HG02840 (cell line): Measurements from ENCODE around the gene PRND.
"Not testable (repeated sequence)": the region's sequence is repeated elsewhere in the genome, so short reads cannot be mapped to it uniquely, and the experiment has no call there.

ENCODE experiments used
- ATAC-seq: cut with Tn5 transposase; IDR thresholded peaks from one replicate; pipeline ENCODE4 v1.9.1; 2021; ENCODE audit warnings: mild to moderate bottlenecking, moderate library complexity, moderate number of reproducible peaks; ENCODE audit not compliant: unreplicated experiment, low FRiP score

Gene PRND

DNA sequence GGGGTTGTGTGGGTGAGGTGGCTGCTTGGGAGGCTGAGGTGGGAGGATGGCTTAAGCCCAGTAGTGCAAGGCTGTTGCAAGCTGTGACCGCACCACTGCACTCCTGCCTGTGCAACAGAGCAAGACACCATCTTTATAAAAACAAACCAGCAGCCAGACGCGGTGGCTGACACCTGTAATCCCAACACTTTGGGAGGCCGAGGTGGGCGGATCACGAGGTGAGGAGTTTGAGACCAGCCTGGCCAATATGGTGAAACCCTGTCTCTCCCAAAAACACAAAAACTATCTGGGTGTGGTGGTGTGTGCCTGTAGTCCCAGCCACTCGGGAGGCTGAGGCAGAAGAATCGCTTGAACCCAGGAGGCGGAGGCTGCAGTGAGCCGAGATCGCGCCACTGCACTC lies 14.8 kb upstream of the PRND start:
- ATAC-seq = not testable (repeated sequence)

DNA sequence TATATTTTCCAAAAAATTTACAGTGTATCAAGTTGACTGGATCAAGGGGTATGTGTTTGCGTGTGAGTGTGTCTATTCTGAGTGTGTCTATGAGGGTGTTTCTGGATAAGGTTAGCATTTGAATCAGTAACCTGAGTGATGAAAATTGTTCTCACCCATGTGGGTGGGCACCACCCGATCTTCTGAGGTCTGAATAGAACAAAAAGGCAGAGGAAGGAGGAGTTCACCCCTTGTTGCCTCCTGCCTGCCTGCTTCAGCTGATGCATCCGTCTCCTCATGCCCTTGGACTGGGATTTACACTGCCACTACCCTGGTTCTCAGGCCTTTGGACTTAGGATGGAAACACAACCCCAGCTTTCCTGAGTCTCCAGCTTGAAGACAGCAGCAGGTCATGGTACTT lies 13.7 kb upstream of the PRND start:
- no peak for ATAC-seq

DNA sequence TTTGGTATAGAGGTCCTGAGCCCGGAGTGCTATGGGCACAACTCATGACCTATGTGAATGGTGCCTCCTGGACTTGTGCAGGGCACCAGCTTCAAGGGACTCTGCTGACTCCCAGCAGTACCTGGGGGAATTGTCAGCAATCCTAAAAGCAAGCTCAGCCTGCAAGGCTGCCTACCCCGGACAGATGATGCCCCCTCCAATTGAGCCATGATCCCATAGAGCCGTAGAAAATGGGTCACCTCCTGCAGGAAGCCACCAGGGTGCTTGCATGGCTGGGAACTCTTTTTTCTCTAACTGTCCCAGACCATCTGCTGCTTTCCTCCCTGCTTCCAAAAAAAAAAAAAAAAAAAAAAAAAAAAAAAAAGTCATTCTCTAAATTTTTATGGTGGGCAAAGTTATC lies 12.9 kb upstream of the PRND start:
- ATAC-seq = no peak

DNA sequence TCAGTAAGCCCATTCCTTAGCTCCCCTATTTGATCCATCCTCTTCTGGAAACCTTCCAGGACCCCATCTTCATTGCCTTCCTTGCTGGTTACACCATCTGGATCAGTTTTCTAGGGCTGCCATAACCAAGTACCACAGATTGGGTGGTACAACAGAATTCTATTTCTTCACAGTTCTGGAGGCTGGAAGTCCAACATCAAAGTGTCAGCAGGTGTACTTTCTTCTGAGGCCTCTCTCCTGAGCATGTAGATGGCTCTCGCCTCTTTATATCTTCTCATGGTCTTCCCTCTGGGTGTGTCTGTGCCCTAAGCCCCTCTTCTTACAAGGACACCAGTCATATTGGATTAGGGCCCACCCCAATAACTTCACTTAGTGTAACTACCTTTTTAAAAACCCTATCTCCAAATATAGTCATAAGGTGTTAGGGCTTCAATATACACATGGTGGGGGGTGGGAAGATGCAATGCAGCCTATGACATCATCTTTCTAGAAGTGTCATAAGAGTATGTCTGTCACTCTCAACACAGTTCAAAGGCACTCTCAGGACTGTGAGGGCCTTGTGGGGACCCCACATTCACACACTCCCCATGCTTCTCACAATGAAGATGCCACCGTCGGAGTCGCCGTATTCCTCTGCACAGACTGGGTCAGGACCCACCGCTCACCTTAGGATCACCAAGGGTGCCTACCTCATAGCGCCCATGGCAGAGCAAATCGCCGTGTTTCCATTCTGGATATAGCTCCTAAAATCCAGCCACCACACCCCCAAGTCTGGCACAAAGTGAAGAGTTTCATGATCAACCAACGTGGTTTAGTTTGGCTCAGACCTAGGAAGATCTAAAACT lies 12.2 kb upstream of the PRND start:
- ATAC-seq = no peak

DNA sequence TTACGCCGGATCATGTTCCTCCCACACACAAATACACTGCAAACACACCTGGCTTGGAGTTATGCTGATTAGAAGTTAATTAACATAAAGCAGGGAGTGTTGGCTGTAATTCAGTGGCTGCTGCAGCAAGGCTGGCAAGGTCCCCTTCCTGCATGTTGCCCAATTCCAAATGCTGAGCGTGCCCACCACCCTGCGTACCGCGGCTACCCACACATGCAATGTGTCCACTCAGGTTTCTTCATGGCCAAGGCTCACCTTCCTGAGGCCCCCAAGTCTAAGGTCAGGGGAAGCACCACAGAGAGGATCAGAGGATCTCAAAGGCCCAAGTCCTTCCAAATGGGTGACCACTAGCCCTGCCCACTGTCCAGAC lies 11.6 kb upstream of the PRND start:
- no peak for ATAC-seq

DNA sequence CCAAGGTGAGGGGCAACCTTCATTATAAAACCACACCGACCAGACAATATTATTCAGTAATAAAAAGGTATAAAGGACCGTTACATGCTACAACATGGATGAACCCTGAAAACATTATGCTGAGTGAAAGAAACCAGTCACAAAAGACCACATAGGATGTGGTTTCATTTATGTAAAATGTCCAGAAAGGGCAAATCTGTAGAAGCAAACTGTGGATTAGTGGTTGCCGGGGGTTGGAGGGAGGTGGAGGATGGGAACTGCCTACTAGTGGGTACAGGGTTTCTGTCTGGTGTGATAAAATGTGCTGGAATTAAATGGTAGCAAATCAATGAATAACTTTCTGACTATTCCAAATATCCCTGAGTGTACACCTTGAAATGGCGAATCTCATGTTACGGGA lies 10.2 kb upstream of the PRND start:
- no peak for ATAC-seq

DNA sequence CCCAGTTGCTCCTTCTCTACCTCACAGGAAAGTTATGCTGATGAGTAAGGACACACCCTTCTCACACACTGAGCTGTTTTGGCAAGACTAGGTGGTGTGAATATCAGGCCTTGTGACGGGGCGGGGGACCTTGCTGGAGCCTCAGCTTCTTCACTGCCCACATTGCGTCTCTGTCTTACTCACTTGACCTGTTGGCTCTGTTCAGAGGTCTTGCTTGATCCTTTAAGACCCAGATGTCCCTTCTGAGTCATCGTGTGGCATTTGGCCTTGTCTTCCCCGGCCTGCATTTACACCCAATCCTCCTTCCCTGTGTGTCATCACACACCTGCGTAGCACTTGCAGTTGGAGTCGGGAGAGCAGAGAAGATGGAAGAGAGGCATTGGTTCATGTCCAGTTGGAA lies 8.3 kb upstream of the PRND start:
- ATAC-seq = no peak

DNA sequence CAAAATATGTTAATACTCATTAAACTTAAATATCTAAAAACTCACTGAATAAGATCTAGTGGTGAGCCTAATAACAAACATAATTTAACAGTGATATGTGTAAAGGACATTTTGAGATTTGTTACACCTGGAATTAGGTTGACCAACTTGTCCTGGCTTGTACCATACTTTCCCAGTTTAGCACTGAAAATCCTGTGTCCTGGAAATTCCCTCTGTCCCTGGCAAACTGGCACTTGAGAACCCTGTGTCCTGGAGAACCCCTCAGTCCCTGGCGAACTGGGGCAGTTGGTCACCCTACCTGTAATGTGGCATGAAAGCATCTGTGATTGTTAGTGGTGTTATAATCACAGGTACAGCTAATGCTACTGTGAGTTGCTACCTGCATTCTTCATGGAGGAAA lies 6.9 kb upstream of the PRND start:
- no peak for ATAC-seq

DNA sequence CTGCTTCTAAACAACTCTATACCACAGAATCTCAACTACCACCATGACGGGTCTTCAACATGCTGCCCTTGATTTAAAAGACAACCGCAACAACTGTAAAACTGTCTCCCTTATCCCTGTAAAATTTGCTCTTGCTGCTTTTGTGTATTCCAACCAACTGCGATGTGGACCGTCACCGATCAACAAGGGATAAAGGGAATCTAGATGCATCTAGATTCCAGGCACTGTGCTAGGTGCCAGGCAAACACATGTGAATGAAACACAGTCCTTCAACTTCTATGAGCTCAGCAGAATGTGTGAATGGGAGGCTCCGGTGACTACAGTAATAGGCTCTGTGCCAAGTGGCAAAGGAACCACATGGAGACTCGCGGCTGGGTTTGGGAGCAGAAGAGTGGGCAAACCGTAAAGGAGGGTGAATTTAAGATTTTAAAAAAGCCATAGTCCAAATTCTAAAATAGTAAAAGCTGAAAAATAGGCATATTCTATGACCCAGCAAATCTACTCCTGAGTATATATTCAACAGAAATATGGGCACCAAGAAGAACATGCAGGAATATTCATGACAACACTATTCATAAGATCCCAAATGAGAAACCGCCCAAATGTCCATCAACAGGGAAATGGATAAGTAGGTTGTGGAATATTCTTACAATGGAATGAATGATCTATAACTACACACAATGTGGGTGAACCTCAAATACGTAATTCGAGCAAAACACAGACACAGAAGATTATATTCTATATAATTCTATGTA lies 3.7 kb upstream of the PRND start:
- no peak for ATAC-seq

DNA sequence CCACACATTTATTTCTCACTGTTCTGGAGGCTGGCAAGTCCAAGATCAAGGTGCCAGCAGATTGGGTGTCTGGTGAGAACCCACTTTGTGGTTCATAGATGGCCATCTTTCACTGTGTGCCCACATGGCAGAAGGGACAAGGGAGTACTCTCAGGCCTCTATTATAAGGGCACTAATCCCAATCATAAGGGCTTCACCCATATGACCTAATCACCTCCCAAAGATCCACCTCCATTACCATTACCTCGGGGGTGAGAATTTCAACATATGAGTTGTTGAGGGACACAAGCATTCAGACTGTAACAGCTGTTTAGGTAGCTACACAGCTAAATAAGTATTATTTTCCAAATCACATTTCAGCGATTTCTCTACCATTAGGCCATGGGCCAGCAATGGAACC lies 2.5 kb upstream of the PRND start:
- no peak for ATAC-seq

DNA sequence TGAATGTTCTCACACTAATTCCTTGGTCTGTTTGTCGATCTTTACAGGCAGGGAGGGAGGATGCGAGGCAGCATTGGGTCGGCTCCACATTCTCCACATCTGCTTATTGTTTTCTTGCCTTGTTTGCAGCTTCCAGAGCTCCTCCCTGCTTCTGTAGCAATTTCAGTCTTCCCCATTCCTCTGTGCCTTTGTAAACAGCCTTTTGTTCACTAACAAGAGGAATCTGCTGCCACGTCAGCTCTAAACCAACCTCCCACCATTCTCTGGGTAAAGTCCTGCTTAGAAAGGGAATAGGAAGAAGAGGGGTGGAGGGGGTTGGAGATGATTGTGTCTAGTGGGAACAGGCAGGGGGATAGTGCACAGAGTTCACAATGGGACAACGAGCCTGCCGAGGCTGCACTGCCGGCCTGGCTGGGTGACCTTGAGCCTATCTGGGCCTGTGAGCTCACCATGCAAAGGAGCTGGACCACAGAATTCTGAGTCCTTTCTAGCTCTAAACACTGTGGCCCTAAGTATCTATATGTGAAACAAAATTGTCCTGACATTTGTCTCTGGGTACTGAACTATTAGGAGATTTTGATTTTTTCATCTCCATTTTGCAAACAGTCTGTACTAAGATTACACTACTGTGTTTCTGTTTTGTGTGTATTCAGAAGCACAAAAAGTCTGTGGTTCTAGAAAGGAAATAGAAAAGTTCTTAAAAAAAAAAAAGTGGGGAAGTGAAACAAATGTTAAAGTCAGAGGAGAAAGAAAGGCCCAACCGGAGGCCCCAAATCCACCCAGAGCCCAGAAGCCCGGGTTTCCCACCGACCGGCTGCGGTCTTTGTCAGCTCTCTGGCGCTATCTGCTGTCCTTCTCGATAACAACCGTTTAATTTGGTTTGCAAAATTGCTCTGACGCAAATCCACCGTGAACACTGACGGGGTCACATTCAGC lies 1.4 kb upstream of the PRND start:
- ATAC-seq = peak; percentile 88

DNA sequence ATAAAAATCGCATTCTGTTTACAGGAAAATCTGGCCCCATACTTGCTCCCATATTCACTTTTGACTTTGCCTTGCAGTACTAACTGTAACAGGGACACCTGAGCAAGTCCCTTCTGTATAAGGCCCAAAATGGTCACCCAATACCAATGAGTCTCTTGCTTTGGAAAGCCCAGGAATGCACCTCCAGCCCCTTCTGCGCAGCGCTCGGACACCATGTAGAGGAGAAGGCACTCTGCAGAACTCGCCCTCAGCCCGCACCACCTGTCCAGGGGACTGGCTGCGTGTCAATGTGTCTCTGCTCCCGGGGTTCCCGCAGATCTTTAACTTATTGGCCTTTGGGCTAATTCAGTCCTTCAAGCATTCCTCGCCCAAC lies 746 bp upstream of the PRND start:
- no peak for ATAC-seq

DNA sequence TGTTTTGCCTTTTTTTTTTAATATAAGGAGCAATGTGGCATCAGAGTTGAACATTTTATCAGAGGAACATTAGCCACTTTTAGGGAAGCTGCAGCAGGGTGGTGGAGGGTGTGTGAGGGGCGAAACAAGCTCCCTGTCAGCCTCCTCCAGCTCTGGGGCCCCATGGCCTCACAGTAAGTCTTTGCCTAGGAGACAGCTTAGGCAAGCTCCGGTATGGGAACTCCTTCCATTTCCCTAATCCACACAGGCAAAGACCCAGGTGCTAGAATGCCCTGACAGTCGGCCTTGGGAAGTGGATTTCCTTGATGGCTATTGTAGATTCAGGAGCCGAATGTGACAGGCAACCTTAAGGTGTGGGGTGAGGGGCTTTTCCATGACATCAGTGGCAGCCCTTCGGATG lies 862 bp downstream of the PRND start:
- ATAC-seq = no peak

DNA sequence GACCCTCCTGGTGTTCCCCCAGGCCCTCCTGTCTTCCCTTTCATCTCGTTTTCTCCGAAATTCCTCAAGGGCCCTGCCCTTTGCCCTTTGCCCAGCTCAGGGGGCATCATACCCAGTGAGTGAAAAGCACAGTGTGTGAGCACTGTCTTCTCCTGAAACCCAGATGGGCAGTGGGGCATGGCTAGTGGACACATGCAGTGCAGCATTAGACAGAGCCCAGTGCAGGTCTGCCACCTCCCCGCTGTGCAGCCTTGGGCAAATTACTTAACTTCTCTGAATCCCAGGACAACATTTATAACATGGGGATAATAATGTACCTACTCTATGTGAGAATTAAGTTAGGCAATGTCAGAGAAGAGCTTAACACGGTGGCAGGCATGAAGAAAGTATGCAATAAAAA lies 1.3 kb downstream of the PRND start:
- no peak for ATAC-seq

DNA sequence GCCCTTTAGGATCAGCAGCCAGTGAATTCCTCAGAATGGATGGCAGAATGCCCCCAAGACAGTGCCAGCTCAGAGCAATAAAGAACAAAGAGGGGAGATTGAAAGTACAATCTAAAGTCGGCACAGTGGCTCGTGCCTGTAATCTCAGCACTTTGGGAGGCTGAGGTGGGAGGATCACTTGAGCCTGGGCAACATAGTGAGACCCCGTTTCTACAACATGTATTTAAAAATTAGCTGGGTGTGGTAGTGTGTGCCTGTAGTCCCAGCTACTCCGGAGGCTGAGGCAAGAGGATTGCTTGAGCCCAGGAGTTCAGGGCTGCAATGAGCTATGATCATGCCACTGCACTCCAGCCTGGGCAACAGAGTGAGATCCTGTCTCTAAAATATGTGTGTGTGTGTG lies 1.8 kb downstream of the PRND start:
- ATAC-seq = not testable (repeated sequence)

DNA sequence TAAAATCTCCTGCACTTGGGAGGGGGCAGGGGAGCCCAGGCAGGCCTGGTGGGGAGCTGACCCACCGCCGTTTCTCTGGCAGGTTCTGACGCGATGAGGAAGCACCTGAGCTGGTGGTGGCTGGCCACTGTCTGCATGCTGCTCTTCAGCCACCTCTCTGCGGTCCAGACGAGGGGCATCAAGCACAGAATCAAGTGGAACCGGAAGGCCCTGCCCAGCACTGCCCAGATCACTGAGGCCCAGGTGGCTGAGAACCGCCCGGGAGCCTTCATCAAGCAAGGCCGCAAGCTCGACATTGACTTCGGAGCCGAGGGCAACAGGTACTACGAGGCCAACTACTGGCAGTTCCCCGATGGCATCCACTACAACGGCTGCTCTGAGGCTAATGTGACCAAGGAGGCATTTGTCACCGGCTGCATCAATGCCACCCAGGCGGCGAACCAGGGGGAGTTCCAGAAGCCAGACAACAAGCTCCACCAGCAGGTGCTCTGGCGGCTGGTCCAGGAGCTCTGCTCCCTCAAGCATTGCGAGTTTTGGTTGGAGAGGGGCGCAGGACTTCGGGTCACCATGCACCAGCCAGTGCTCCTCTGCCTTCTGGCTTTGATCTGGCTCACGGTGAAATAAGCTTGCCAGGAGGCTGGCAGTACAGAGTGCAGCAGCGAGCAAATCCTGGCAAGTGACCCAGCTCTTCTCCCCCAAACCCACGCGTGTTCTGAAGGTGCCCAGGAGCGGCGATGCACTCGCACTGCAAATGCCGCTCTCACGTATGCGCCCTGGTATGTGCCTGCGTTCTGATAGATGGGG lies 3.0 kb downstream of the PRND start:
- ATAC-seq = no peak

DNA sequence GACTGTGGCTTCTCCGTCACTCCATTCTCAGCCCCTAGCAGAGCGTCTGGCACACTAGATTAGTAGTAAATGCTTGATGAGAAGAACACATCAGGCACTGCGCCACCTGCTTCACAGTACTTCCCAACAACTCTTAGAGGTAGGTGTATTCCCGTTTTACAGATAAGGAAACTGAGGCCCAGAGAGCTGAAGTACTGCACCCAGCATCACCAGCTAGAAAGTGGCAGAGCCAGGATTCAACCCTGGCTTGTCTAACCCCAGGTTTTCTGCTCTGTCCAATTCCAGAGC lies 3.5 kb downstream of the PRND start:
- no peak for ATAC-seq

DNA sequence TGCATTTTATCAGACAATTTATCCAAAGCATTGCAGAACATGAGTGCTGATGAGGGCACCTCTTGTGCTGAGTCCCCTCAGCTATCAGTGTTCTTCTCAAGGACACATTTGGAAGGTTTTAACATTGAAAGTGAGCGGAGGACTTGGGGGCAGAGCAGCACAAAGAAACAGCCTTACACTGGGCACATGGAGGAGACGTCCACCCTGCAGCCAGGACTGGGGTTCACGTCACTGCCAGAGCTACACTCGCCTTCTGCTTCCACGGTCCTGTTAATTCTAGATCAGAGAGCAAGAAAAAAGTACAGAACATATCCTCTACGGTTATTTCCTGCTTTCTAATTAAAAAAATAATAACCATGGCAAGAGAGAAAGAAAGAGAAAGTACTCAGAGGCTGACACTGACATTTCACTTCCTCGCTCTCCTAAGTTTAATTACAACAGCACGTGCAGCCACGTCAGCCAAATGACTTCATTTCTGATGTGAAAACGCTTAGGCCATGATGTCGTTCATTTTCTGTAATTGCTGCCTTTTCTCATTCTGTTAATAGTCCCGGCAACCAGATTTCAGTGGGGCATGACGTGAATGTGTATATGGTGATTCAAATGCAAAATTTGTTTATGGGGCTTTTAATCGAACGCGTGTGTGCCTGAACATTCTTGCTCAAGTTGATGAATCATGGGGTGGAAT lies 5.1 kb downstream of the PRND start:
- ATAC-seq = no peak

DNA sequence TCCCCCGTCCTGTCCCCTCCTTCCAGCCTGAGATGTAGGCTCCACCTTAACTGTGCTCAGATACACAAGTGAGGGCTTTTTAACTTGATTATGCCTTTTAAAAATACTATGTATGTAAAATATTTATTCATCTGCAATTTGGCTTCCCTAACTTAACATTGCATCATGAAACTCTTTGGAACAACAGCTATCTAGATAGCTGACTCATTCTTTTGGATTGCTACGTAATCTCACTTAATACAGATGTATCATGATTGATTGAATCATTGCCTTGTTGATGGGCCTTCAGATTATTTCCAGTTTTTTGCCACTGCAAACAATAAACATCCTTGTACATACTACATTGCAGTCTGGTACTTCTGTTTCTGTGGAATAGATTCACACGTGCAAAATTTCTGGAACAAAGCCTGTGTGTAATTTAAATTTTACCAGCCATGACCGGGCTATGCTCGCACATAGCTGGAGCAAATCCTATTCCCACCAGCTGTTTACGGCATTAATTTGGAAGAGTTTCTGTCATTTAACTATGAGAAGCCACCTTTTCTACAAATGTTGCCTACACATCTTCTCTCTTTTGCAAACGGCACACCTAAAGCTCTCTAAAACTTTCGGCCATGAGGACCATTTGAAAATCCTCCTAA lies 6.5 kb downstream of the PRND start:
- no peak for ATAC-seq
